ENCODE results near the gene KLHL10.

- no peak for TF ChIP-seq DPF2 (IDR thresholded peaks at IDR 0.05)
- TF ChIP-seq ZZZ3 (IDR thresholded peaks at IDR 0.05) = no peak
- TF ChIP-seq CEBPB (tag; IDR thresholded peaks at IDR 0.05) = no peak
- no peak for TF ChIP-seq RHOXF2B (CRISPR knock-in tag; conservative IDR thresholded peaks at IDR 0.05)
- no peak for TF ChIP-seq ARHGAP35 (IDR thresholded peaks at IDR 0.05; ENCODE audit: partially characterized antibody)
- no peak for TF ChIP-seq ZNF239 (CRISPR knock-in tag; IDR thresholded peaks at IDR 0.05)
- no peak for TF ChIP-seq BRD9 (IDR thresholded peaks at IDR 0.05; ENCODE audit: low read depth, partially characterized antibody)
- no peak for TF ChIP-seq KDM1A (IDR thresholded peaks at IDR 0.05)
- TF ChIP-seq CTCF (IDR thresholded peaks at IDR 0.05 in 2 of 3, conservative IDR thresholded peaks at IDR 0.05 in 1 of 3; ENCODE audit: insufficient read depth in 2 of 3, low read depth in 1 of 3, low read length in 3 of 3) = no peak
- TF ChIP-seq TEAD1 (CRISPR knock-in tag; IDR thresholded peaks at IDR 0.05) = no peak
Observed at GRCh38 chr17:41868568-41868967, 30.9 kb downstream of the KLHL10 start.

Data from K562 (cell line).